LNCAP (cell line): Measurements from ENCODE around the gene ENPP6.

Source experiments
- TF ChIP-seq, protein P1 (sequence below): fragments of 450-650 bp; IDR thresholded peaks from 2 replicates; pipeline ENCODE4 v1.5.1; 2017; ENCODE audit warnings: mild to moderate bottlenecking

Gene ENPP6

DNA sequence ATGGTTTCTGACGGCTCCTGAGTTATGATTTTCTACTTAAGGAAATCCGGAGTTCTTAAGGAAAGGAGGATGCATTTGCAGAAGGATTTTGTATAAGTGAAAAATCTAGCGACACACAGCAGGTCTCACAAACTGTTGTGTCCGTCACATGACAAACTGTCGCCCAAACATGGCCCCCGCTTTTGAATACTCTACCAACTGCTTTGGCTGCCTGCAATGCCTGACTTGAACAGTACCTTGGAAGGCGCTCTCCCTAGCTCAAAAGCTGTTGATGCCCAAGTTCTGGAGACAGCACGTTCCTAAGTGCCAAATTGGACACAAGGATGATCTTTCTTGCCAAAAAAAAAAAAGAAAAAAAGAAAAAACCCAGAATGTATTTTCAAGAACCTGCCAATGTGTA is 103.2 kb downstream of the ENPP6 start:
- TF ChIP-seq, protein P1, sequence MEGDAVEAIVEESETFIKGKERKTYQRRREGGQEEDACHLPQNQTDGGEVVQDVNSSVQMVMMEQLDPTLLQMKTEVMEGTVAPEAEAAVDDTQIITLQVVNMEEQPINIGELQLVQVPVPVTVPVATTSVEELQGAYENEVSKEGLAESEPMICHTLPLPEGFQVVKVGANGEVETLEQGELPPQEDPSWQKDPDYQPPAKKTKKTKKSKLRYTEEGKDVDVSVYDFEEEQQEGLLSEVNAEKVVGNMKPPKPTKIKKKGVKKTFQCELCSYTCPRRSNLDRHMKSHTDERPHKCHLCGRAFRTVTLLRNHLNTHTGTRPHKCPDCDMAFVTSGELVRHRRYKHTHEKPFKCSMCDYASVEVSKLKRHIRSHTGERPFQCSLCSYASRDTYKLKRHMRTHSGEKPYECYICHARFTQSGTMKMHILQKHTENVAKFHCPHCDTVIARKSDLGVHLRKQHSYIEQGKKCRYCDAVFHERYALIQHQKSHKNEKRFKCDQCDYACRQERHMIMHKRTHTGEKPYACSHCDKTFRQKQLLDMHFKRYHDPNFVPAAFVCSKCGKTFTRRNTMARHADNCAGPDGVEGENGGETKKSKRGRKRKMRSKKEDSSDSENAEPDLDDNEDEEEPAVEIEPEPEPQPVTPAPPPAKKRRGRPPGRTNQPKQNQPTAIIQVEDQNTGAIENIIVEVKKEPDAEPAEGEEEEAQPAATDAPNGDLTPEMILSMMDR = no peak

DNA sequence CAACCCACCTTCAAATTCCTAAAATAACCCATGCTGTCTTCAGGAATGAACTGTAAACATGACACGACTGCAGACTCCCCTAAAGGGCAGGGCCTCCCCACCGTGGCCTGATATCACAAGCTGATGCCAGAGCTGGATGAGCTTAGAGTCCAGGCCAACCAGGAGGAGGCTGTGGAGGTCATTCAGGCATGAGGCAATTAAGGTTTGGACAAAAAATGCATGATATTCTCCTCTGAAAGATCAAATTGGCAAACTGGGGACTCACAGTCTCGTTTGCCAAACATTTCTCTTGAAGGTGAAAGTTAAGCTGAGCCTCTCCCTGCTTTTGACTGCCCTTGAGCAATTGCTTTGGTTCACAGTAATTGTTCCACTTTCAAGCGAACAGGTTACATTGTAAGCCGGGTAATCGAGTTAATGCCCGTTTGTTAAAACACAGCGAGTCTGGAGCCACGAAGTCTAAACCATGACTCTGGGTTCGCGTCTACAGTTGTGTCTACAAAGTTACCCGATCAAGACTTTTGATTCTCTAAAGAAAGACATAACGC is 105.6 kb downstream of the ENPP6 start:
- TF ChIP-seq, protein P1 = no peak

DNA sequence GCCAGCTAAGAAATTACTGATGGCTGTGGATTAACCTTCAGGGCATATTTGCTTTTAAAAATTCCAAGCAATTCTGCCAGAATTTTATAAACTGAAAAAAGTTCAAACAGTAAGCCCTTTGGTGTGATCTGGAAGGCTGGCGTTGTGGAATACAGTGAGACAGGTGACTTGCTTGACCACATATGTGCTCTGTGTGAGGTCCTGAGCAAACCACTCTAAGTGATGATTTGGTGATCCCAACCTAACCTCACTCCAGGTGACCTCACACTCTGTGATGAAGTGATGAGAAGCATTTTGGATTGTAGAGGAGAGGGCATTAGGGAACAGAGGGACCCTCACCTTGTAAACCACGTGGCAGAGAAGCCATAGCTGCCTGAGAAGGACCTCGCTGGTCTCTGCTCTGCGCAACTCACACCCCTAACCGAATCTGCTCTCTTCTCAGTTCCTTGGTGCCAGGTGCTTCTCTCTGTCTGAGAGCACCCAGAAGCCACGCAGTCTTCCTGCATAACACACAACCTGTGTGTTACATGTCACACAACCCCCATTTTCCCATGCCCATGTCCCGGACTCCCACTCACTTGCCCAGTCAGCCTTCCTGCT is 106.3 kb downstream of the ENPP6 start:
- TF ChIP-seq, protein P1 = no peak

DNA sequence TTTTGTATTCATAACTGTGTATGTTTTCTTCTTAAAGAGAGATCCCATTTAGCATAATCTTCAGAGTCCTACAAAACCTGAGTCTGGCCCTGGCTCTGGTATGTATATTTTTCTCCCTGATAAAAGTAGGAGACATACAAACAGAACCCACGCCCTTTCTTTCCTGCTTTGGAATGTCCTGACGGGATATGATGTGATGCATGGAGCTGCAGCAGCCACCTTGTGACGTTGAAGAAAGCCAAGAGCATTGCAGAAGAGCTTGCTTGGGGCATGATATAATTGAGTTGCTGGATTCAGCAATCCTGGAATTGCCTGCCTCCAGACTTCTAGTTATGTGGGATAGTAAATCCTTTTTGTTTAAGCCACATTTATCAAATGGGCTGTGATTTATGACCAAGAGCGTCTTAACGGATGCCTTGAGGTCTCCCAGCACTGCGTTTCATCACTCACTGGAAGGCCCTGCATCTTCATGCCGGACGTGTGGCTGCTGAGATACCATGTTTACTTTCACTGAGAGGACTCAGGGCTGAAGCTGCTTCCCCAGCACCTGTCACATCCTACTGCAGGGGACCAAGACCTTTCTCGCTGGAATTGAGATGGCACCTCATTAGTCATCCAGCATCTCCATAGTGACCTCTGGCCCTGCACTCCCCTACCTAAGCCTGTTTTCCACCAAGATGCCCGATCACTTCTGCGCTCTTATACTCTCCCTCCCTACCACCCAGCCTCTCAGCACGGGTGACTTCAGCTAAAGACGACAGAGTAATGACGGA is 107.0 kb downstream of the ENPP6 start:
- TF ChIP-seq, protein P1 = no peak

DNA sequence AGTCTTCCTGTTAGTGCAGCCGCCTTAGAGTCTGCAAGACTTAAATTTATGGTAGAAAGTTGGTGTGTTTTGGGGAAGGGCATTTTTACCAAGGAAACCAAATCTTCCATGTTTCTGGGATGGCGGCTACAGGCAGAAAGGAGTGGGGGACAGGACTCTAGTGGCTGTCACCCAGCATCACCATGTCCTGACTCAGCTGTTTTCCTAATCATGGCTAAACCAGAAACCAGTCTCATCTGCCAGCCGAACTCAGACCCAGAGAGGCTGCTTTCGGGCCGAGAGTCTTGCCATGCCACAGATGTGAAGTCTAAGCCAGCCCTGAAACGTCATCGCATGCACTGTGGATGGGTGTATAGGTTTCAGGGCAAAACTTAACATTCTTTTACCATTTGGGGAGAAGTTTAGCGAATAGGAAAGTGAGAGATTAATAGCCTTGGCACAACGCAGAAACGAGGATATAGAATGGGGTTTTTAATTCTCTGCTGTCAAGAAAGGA is 109.6 kb downstream of the ENPP6 start:
- TF ChIP-seq, protein P1 = no peak

DNA sequence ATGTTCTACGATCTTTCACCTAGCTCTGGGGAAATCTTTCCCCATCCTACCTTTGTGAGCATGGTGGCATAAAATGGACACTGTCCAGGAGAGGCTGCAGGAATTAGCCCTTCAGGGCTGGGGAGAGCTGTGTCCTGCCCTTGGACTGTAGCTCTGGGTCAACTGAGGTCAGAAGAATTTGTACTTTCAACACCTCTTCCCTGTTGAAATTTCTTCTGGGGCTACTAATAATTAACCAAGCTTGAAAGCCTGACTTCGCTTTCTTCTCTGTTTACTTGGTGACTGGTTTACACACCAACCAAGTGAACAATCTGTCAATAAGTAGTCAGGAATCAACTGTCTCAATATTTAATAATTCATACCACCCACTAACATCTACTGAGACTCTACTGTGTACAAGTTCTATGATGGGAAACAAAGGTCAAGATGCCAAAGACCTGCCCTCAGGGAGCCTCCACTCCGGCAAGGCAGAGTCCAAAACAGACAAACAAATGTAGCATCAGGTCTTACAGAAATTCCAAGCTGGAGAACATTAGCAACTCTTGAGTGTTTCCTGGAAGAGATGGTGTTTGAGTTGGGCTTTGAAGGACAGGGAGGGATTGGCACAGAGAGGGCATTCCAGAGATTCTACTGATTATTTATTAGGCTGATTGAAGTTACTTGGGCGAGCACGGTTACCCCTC is 113.1 kb downstream of the ENPP6 start:
- TF ChIP-seq, protein P1 = no peak

DNA sequence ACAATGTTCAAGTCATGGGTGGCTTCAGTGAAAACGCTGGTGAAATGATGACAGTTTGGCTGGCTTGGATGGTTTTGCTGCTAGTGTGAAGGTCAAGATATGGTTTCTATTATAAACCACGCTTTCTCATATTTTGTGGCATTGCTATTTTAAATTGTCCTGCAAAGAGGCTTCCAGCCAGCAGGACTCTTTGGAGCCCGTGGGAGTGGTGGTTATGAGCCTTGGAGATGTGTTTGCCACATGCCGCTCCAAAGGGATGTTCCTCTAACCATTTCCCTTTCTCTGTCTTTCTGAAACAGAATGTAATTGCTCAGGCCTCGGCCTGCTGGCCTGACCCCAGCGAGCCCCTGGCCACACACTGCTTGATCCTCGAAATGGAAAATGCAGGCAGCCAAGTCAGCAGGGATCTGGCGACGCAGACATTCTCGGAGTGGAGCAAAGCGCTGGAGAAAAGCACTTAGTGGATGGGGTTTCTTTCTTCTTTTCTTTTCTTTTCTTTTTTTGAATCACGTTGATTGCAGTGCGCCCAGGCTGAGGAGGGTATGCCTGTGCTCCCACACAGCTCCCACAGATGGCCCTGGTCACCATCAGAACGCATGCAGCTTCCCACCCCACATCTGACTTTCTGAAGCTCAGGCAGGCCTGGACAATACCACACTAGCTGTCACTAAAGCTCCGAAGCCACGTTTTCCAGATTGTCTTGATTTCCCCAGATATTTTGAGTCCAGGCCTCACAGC is 114.0 kb downstream of the ENPP6 start:
- TF ChIP-seq, protein P1 = no peak
